HG03103 (cell line): ENCODE measurements around the gene BRSK2.

Experiments used
- ATAC-seq: cut with Tn5 transposase; IDR thresholded peaks from one replicate; pipeline ENCODE4 v1.9.1; 2021; ENCODE audit warnings: low read depth; ENCODE audit not compliant: unreplicated experiment

BRSK2 gene

DNA sequence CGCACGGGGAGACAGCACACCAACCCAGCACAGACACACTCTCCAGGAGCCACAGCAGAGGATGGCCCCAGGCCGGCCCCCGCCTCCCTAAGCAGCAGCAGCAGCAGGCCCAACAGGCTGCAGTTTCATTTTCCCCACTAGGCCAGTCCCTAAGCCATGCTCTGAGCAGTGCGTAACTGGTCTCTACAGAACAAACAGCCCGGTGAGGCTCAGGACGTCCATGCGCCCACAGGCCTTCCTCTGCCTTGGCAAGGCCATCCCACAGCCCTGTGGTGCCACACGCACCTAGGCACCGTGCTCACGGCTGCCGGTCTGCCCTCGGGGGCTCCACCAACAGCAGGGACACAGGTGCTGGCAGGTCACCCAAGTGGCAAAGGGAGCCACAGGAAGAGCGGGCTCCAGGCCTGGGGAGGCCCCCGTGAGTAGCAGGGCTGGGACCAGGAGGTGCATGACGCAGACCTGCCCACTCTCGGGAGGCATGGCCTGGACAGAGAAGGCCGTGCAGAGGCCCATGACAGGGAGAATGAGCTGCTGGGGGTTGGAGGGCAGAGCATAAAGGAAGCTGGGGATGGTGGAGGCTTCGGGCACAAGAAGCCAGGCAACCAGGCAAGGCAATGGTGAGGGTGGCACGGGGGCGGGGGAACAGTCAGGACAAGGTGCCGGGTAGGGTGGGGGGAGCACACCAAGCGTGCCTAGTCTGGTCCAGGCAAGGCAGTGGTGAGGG lies 98.3 kb downstream of the BRSK2 start:
- ATAC-seq, result no peak

DNA sequence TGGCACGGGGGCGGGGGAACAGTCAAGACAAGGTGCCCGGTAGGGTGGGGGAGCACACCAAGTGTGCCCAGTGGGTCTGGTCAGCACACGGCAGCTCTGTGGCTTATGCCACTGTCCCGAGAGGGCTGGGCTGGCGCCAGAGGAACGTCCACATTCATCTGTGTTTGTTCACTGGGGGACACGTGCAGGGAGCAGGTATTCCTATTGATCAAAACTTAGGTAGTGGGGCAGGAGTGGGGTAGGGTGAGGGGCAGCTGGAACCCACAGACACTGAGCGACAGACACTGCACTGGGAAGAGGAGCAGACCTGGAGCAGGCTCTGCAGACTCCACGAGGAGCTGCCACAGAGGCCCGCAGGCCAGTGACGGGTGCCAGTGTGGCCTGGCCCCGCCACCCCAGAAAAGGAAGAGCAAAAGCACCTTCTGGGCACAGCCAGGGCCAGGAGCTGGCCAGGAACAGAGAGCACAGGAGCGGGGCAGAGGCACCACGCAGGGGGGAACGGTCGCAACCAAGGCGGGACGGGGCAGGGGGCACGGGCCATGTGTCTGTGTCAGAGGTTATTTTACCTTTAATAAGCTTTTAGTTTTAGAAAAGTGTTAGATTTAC lies 98.9 kb downstream of the BRSK2 start:
- ATAC-seq, result no peak

DNA sequence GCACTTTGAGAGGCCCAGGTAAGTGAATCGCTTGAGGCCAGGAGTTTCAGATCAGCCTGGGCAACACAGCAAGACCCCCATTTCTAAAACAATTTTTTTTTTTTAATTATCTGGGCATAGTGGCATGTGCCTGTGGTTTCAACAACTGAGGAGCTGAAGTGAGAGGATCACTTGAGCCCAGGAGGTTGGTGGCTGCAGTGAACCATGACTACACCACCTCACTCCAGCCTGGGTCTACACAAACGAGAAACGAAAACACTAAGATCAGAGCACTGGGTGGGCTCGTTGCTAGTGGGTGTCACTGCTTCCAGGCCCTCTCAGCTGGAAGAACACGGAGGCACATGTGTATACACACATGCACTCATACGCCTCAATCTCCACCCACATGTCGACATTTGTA lies 100.9 kb downstream of the BRSK2 start:
- ATAC-seq, result no peak

DNA sequence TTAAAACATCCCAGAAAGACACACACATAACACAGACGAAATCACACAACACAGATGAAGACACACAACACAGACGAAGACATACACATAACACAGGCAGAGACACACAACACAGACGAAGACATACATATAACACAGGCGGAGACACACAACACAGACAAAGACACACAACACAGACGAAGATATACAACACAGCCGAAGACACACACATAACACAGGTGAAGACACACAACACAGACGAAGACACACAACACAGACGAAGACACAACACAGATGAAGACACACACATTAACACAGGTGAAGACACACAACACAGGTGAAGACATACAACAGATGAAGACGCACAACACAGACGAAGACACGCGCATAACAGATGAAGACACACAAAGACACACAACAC lies 101.6 kb downstream of the BRSK2 start:
- ATAC-seq, result no peak

DNA sequence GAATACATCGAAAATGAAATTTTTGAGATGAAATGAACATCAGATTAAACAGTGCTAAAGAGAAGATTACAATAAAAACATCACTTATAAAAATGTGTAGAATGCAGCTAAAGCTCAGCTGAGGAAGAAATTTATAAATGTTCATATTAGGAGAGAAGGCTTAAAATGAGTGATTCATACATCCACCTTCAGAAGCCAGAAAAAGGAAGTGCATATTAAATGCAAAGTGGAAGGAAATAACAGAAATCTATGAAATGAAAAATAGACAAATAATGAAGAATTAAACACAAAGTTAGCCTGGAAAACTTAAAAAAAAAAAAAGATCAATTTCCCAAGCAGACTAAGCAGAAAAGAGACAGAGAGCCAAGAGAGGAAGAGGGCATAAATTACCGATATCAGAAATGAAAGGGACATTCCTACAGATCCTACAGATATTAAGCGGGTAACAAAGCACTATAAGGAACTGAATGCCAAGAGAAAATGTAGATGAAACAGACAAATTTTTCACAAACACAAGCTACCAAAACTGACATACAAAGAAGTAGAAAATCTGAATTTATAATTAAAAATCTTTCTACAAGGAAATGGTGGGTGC lies 104.0 kb downstream of the BRSK2 start:
- no peak for ATAC-seq

DNA sequence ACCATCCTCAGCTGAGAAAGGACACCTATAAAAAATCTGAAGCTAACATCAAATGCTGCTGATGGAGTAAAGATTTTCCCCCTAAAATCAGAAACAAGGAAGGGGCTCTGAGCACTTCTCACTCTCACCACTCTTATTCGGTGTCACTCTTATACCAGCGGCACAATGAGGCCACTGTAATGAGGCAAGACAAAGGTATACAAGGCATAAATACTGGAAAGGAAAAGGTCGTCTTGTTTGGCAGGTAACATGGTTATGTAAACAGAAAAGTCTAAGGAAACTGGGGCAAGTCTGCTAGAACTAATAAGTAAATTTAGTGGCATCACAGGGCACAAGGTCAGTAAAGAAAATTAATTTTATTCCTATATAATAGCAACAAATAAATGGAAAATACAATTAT lies 104.9 kb downstream of the BRSK2 start:
- no peak for ATAC-seq

DNA sequence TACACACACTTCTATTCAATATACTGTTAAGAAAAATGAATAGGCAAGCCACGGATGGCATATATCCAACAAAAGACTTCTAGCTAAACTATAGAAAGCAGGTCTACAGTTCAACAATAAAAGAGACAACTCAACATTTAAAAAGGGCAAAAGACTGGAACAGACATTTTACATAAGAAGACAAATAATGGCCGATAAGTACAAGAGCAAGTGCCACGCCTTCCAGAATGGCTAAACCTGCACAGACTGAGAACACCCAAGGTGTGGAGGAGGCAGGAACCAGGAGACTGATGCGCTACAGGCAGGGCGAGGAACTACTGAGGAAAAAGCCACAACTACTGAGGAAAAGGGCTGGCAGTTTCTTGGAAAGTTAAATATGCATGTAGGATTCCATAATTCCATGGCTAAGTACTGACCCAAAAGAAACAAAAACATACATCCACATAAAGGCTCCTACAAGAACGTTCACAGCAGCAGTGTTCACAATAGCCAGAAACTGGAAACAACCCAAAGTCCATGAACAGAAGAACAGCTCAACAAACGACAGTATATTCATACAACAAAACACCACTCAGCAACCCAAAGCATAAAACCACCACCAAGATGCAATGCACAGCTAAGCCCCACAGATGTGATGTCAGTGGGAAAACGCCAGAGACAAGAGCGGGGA lies 106.5 kb downstream of the BRSK2 start:
- no peak for ATAC-seq

DNA sequence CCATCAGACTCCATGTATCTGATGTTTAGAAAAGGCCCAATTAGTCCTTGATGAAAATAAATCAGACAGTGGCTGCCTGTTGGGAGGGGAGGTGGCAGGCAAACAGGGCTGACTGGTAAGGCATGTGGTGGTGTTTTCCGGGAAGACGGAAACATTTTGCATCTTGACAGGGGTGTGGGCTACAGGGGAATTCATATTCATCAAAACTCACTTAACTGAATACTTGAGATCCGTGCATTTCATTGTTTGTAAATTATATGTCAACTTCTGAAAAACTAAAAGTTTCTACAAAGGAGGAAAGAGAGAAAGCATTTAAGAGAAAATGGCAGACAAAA lies 107.0 kb downstream of the BRSK2 start:
- no peak for ATAC-seq

DNA sequence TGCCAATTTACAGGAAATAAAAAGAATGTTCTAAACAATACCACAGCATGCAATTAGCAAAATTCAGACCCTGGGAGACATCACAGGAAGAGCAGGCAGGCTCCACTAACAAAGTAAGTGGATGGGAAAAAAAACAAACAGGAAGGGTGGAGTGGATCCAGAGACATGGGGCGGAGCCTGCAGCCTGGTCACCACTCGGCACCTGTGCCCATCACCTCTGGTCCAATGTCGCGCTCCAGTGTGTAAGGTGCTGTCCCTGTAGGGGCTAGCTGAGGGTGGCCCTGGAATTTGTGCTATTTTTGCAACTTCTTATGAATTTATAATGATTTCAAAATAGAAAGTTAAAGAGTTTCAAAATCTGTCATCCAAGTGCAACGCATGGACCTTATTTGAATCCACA lies 107.9 kb downstream of the BRSK2 start:
- ATAC-seq, result no peak

DNA sequence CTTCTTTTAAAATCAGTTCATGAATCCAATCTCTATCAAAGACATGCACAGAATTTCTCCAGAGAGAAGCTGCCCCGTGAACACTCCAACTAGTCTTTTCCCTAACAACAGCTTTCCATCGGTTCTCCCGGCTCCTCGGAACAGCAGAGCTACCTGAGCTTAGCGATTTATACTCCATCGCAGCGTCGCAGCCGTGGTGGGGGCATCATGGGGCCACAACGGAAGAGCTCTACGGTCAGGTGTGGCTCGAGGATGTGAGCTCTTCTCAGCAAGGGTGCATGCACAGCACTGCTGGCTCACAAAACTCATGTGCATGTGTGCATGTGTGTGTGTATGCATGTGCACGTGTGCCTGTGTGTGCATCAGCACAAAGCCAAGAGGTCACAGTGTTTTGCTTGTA lies 108.5 kb downstream of the BRSK2 start:
- no peak for ATAC-seq

DNA sequence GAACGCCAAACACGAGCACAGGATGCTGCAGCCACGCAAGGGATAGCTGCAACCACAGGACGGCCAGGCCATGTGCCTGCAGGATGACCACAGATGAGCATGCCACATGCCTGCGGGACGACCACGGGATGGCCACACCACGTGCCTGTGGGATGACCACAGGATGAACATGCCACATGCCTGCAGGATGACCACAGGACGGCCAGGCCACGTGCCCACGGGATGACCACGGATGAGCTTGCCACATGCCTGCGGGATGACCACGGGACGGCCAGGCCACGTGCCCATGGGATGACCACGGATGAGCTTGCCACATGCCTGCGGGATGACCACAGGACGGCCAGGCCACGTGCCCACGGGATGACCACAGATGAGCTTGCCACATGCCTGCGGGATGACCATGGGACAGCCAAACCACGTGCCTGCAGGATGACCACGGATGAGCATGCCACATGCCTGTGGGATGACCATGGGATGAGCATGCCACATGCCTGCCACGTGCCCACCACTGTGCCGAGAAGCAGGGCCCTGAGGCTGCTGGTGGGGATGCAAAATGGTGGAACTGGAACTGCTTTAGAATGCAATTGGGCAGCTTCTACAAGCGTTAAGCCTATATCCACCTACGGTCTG lies 109.6 kb downstream of the BRSK2 start:
- no peak for ATAC-seq

DNA sequence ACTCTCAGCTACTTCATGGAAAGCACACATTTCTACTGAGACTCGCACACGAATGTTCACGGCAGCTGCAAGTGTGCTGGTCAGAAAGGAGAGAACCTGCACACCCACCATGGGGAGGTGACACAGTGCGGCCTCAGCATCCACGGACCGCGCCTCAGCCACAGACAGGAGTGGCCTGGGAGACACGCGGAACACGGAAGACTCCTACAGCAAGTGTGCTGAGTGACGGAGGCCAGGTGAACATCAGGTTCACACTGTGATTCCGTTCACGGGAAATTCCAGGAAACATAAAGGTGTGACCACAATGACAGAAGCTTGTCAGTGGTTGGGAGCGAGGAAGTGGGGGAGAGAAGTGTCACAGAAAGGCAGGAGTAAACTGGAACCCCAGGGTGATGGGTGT lies 110.2 kb downstream of the BRSK2 start:
- no peak for ATAC-seq

DNA sequence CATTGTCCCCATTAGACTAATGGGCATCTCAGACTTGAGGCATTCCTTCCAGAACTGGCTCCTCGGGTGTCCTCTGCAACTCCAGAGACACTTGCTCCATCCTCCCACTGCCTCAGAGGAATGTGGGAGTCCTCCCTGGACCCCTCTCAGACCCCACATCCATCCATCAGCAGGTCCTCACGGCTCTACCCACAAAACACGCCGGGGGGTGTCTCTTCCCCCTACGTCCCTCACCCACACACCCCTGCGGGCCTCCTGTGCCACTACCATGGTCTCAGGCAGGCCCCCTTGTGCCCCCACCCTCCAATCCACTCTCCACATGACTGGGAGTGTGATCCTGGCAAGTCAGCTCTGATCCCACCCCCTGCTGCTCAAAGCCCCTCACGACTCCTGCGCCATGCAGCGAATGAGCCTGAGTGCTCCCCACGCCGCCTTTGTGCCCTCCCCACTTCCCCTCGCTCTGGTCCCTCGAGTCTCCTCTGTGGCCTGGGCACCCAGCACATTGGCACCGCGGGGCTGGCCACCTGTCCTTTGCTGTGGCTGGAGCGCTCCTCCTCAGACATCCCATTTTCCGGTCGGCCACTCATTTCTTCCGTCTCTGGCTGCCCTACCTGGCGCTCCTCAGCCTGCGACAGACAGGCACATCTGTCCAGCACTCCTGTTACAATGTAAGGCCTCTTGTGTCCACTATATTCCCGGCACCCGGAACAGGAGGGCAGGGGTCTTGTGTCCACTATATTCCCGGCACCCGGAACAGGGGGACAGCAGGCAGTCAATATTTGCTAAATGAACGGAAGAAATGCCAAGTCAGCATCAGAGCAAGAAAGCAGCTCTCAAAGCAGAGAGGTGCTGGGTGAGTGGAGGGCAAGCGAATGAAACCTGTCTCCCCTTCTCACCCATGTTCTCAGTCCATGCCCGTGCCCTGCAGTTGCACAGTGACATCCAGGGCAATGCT lies 111.0 kb downstream of the BRSK2 start:
- no peak for ATAC-seq

DNA sequence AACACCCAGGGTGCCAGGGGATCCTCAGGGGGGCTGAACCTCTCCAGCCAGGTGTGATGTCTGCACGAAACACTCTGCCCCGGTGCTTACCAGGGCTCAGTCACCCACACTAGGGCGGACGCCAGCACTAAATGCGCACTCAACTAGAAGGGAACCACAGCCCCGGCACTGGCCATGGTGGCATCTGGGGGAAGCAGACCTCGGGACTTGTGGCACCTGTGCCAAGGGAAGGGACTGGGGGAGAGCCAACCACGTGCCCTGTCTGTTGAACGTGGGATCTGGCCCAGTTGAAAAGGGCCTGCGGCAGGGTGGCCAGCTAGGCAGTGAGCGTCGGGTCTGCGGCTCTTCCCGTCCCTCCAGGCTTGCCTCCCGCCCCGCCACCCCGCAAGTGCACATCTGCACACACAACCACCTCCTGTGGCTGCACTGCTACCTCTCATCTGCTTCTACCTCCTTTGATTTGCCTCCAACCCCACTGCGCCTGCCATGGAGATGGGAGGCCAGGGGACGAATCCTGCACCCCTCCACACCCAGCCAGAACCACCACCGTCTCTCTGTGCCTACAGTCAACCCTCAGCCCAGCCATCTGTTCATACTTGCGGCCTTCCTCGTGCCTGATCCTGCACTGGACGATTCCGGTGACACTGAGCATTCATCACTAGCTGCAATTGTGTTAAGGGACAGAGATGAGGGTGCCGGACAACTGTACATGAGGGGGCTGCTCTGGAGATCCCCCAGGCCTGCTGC lies 111.9 kb downstream of the BRSK2 start:
- no peak for ATAC-seq

DNA sequence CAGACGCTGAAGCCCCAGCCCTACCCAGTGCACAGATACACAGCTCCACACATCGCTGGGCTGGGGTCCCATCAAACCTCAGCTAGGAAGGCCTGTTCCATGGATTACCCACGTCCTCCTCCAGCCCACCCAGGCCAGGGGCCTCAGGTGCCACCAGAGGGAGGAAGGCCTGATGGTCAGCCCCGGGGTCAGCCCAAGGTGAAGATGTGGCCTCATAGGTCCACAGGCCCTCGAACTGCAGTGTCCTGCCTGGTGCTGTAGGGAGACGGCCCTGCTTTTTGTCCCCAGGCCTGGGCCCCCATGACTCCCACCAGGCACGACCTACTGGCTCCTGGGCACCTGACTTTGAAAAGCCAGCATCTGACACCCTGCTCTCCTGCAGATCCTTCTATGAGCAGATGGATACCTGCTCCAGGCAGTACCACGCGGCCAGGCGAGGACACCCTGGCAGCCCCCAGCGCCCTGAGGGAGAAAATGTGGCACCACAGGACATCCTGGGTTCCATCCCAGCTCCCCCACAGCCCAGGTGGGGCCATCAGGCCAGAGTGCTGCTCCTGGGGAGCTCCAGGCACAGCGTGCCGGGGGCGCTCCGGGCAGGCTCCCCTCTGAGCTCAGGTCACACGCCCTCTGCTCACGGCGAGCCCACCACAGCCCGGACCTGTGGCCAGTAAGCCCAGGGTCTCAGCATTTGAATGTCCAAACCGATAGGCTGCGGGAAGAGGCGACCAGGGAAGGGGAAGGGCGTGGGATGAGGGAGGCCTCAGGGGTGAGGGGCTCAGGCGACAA lies 112.6 kb downstream of the BRSK2 start:
- no peak for ATAC-seq

DNA sequence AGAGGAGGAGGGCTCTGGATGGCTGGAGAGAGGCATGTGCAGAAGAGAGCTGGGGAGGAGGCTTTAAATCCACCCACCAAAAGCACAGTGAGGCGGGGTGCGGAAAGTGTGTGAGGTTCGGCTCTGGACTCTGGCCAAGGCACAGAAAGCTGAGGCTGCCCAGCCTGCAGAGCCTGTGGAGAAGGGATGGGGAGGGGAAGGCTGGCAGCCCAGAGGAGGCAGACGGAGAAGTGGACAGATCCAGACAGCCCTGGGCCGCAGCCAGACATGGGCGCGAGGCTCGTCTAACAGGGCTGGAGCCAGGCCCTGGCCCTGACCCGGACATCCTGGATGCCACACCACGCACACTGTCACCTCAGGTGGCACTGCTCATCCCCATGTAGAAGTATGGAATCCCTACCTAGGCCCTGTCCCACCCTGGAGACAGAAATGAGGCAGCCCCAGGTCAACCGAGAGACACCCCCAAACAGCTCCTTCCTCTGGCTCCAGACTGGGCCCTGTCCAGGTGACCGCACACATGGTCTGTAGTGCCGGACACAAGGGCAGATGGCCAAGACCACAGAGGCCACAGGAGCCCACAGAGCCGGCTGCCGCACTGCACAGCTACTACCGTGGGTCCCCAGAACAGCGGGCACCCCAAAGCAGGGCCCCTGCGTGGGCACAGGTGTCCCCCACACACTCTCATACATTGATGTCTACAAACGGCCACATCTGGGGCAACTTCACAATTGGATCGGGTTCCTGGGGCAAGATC lies 113.4 kb downstream of the BRSK2 start:
- ATAC-seq, result no peak

DNA sequence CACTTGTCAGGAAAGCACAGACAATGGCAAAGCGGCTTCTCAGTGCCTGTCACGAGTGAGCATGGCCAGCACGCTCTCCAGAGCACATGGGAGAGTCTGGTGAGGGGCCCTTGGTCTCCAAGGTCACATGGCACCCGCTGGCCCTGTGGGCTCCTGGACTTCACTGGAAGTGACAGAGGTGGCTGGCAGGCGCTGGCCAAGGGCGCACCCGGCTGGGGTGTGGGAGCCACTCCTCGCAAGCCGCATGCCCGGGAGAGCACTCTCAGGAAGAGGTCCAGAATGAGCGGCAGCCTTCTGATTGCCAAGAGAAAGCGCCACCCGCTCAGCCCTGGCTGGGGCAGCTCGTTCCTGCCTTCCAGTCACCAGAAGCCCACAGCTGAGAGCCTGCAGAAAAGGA lies 114.0 kb downstream of the BRSK2 start:
- ATAC-seq, result no peak

DNA sequence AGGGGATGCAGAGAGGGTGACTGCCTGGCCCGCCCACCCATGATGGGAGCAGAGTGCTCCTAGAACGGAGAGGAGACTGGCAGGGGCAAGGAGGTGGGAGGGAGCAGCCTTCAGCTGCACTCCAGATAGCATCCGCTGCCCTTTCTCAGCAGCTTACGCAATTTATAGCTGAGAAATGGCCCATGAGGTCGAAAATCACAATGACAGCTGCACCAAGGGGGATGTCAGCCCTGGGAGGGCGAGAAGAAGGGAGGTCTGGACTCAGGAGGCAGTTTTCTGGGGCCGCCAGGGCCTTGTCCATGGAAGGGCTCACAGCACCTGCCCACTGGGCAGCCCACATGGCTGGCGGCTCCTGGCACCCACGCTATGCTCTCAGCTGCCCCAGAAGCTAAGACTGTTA lies 114.4 kb downstream of the BRSK2 start:
- no peak for ATAC-seq
